Right forelimb (tissue), 1 donor: ENCODE measurements around the gene KCTD17.

Experiments
- DNase-seq: peaks from one replicate; pipeline ENCODE4 v3.0.0-alpha.2; 2018

The KCTD17 gene

DNA sequence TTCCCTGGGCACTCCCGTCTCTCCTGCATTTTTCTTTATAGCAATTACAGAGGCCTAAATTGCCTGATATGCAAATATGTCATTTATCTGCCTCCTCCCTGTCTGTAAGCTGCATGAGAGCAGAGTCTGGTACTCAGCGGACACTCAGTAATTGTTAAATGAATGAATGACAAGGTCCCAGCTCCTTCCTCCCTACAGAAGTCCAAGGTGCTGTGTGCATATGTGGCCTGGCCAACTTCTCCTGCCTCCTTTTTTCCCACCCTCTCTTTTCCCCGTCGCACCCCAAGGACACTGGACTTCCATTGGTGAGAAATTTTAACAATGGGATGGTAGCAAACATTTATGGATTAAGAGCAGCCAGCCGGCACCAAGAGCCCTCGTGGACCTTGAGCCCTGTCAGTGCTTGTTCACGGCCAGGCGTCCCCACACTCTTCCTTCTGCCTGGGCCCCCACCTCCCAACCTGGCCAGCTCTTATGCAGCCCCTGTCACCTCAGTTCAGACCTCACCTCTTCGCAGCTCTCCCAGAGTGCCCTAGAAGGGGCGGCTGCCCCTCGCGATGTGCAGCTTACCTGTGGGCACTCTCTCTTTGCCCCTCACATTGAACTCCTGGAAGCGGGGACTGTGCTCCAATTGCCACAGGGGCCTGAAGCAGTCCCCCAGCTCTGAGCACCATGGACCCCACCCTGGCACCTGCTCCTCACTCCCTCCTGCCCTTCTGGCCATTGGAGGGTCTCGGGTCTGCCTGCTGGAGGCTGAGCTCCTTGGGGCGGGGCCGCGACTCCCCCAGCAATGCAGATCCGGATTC is 56.5 kb downstream of the KCTD17 start:
- DNase-seq: no peak

DNA sequence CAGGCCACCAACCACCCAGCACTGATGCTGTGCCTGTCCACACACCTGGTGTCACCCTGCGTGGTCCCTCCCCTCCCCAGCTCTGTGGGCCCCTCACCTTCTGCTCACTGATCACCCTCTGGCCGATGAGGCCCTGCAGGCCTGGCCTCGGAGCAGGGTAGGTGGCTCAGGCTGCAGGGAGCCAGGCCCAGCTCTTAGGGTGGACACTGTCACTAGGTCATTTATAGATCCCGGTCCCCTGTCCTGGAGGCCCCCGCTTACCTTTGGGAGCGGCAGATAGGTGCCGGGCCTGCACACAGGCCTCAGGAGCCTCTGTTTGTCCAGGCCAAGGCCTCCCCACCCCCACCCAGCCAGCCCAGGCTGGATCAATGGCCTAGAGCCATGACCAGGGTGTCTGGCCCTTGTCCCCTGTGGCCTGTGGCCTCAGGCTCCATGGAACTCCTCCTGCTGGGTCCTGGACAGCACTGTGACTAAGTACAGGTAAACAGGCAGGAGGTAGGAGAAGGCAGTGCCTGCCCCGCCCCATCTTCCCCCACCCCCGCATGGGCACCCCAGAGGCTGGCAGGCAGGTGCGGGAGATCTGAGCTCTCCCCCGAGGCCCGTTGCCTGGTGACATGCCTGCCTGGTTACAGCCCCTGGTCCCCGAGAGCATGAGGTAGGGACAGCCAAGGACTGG is 57.8 kb downstream of the KCTD17 start, which contains the start of gene TMPRSS6:
Gene TMPRSS6 (minus strand): TSS at position 472 of the 676 bp plus-strand sequence. CDS start 6,296 bp downstream, outside the sequence.
- DNase-seq: no peak

GRCh38 chr22:37111156-37111717 is 59.7 kb downstream of the KCTD17 start:
- DNase-seq: no peak

- DNase-seq: no peak
These were observed 60.7 kb downstream of the KCTD17 start for GRCh38 chr22:37112084-37112728.
